GM12875 (cell line): ENCODE data around the gene ANKRD34C.

Experiments
- H3K4me3 ChIP-seq: one replicate; pipeline ENCODE4 v1.5.1; 2011; ENCODE audit warnings: low read depth, low read length, control low read depth
- TF ChIP-seq, protein P1 (sequence below): IDR thresholded peaks from 2 replicates; pipeline ENCODE4 v1.5.1; 2011; ENCODE audit warnings: low read depth, mild to moderate bottlenecking, control low read depth, inconsistent platforms, low read length, moderate library complexity, borderline replicate concordance; ENCODE audit not compliant: insufficient read depth

Gene ANKRD34C

GRCh38 chr15:79282371-79283251, at the start of gene ANKRD34C:
Gene ANKRD34C, plus strand, starts transcription at chr15:79282722. Its CDS starts 10,563 bp downstream, at chr15:79293285.
- TF ChIP-seq, protein P1, sequence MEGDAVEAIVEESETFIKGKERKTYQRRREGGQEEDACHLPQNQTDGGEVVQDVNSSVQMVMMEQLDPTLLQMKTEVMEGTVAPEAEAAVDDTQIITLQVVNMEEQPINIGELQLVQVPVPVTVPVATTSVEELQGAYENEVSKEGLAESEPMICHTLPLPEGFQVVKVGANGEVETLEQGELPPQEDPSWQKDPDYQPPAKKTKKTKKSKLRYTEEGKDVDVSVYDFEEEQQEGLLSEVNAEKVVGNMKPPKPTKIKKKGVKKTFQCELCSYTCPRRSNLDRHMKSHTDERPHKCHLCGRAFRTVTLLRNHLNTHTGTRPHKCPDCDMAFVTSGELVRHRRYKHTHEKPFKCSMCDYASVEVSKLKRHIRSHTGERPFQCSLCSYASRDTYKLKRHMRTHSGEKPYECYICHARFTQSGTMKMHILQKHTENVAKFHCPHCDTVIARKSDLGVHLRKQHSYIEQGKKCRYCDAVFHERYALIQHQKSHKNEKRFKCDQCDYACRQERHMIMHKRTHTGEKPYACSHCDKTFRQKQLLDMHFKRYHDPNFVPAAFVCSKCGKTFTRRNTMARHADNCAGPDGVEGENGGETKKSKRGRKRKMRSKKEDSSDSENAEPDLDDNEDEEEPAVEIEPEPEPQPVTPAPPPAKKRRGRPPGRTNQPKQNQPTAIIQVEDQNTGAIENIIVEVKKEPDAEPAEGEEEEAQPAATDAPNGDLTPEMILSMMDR, result no peak
- no peak within 1 kb of the TSS for H3K4me3 ChIP-seq

GRCh38 chr15:79233236-79233635, 49.3 kb upstream of the ANKRD34C start:
- no peak overlapping the region for H3K4me3 ChIP-seq
- TF ChIP-seq, protein P1, result no peak

GRCh38 chr15:79240036-79240435, 42.5 kb upstream of the ANKRD34C start:
- TF ChIP-seq, protein P1, result no peak
- H3K4me3 ChIP-seq, result no peak overlapping the region

- TF ChIP-seq, protein P1, result no peak
These were observed 38.8 kb upstream of the ANKRD34C start for GRCh38 chr15:79243723-79244122.

GRCh38 chr15:79244876-79245275, 37.6 kb upstream of the ANKRD34C start:
- TF ChIP-seq, protein P1, result no peak
- H3K4me3 ChIP-seq, result no peak overlapping the region

More at GRCh38 chr15:79243723-79244122, 38.8 kb upstream of the ANKRD34C start:
- H3K4me3 ChIP-seq, result no peak overlapping the region

DNA sequence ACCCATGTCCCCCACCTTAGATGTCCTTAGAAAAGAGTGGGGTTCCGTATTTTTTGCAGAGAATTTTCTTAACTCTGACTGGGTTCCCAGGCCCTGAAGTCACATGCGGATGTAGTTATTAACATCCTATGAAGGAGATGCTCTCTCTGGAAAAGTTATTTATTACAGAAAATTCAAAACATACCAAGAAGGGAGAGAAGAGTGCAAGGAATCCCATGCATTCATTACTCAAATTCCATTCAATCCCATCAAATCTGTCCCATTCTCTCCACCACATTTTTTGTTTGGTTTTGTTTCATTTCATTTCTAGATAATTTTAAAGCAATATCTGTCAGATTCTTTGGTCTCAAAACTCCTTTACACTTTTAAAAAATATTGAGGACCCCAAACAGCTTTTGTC, 34.3 kb upstream of the ANKRD34C start:
- TF ChIP-seq, protein P1, result no peak
- no peak overlapping the region for H3K4me3 ChIP-seq

DNA sequence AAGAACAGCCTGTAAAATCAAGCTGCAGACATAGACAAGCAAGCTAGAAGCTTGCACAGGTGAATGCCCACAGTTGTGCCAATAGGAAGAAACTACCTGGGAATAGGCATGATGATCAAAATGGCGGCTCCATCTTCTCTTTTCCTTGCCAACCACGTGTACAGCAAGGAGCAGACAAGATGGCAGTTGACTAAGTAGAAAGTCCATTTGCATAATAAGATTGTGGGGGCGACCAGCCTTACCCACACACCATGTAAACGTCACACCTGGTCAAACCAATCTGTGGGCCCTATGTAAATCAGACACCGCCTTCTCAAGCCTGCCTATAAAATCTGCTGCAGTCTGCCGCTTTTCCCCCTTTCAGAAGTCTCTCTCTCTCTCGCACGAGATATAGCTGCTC, 25.1 kb upstream of the ANKRD34C start:
- no peak overlapping the region for H3K4me3 ChIP-seq
- TF ChIP-seq, protein P1, result no peak
